Trophoblast cell (in vitro differentiated cells and primary cell): ENCODE measurements around the gene UBE2E1.

Experiments
- DNase-seq, 2 donors: peaks; one replicate each; pipeline ENCODE4 v3.0.0-alpha.2; 2016
- H2AFZ ChIP-seq: 2 replicates; pipeline ENCODE4 v1.6.1; 2013; ENCODE audit warnings: low read length, moderate library complexity, mild to moderate bottlenecking; ENCODE audit not compliant: insufficient read depth, poor library complexity
- H2AK5ac ChIP-seq: 2 replicates; pipeline ENCODE4 v1.6.1; 2013; ENCODE audit warnings: mild to moderate bottlenecking, low read length
- H2BK120ac ChIP-seq: 2 replicates; pipeline ENCODE4 v1.6.1; 2013; ENCODE audit warnings: low read length, mild to moderate bottlenecking, moderate library complexity; ENCODE audit not compliant: insufficient read depth, poor library complexity
- H2BK12ac ChIP-seq: 2 replicates; pipeline ENCODE4 v1.6.1; 2013; ENCODE audit warnings: mild to moderate bottlenecking, low read length, moderate library complexity
- H2BK5ac ChIP-seq: 2 replicates; pipeline ENCODE4 v1.6.1; 2013; ENCODE audit warnings: low read length, low read depth, moderate library complexity, mild to moderate bottlenecking; ENCODE audit not compliant: poor library complexity
- H3K14ac ChIP-seq: 2 replicates; pipeline ENCODE4 v1.6.1; 2013; ENCODE audit warnings: mild to moderate bottlenecking, low read length
- H3K18ac ChIP-seq: 2 replicates; pipeline ENCODE4 v1.6.1; 2013; ENCODE audit warnings: mild to moderate bottlenecking, low read length
- H3K23ac ChIP-seq: 2 replicates; pipeline ENCODE4 v1.6.1; 2013; ENCODE audit warnings: low read length
- H3K27ac ChIP-seq: 2 replicates; pipeline ENCODE4 v1.5.1; 2013; ENCODE audit warnings: low read depth, mild to moderate bottlenecking, inconsistent platforms, low read length, moderate library complexity
- H3K27me3 ChIP-seq: 2 replicates; pipeline ENCODE4 v1.6.1; 2013; ENCODE audit warnings: inconsistent platforms, mild to moderate bottlenecking, low read length, moderate library complexity; ENCODE audit not compliant: insufficient read depth
- H3K36me3 ChIP-seq, 2 experiments: 1 replicate in 1 of 2; 2 replicates in 1 of 2; pipeline ENCODE4 v1.6.1; 2013; ENCODE audit warnings: low read length in 2 of 2, mild to moderate bottlenecking in 2 of 2, moderate library complexity in 1 of 2; ENCODE audit not compliant: insufficient read depth in 2 of 2, control insufficient read depth in 1 of 2
- H3K4ac ChIP-seq: 2 replicates; pipeline ENCODE4 v1.6.1; 2013; ENCODE audit warnings: low read depth, mild to moderate bottlenecking, low read length, moderate library complexity
- H3K4me1 ChIP-seq, 2 experiments: 1 replicate in 1 of 2; 2 replicates in 1 of 2; pipeline ENCODE4 v1.6.1; 2013; ENCODE audit warnings: low read length in 2 of 2, mild to moderate bottlenecking in 2 of 2, moderate library complexity in 1 of 2; ENCODE audit not compliant: insufficient read depth in 2 of 2, control insufficient read depth in 1 of 2
- H3K4me2 ChIP-seq: 2 replicates; pipeline ENCODE4 v1.6.1; 2013; ENCODE audit warnings: inconsistent platforms, mild to moderate bottlenecking, low read length, moderate library complexity
- H3K4me3 ChIP-seq: 2 replicates; pipeline ENCODE4 v1.5.1; 2013; ENCODE audit warnings: mild to moderate bottlenecking, low read depth, low read length, inconsistent platforms
- H3K79me1 ChIP-seq: one replicate; pipeline ENCODE4 v1.6.1; 2013; ENCODE audit warnings: low read length
- H3K79me2 ChIP-seq: 2 replicates; pipeline ENCODE4 v1.6.1; 2013; ENCODE audit warnings: low read length, mild to moderate bottlenecking; ENCODE audit not compliant: control insufficient read depth, insufficient read depth, poor library complexity
- H3K9ac ChIP-seq: 2 replicates; pipeline ENCODE4 v1.6.1; 2013; ENCODE audit warnings: mild to moderate bottlenecking, low read length
- H3K9me3 ChIP-seq: 2 replicates; pipeline ENCODE4 v1.6.1; 2013; ENCODE audit warnings: low read depth, mild to moderate bottlenecking, control low read depth, inconsistent platforms, low read length; ENCODE audit not compliant: insufficient read depth
- H4K12ac ChIP-seq: 2 replicates; pipeline ENCODE4 v1.6.1; 2013; ENCODE audit warnings: low read depth, mild to moderate bottlenecking, low read length, moderate library complexity
- H4K8ac ChIP-seq: 2 replicates; pipeline ENCODE4 v1.6.1; 2013; ENCODE audit warnings: low read depth, mild to moderate bottlenecking, low read length, moderate library complexity
- H4K91ac ChIP-seq: one replicate; pipeline ENCODE4 v1.6.1; 2013; ENCODE audit warnings: low read depth, mild to moderate bottlenecking, low read length, moderate library complexity
- WGBS: extraction: QIAGEN DNeasy Blood & Tissue Kit; methylation state at CpG from one replicate; pipeline ENCODE4 v1.1.7; 2013; ENCODE audit warnings: missing lambda C conversion rate; ENCODE audit not compliant: insufficient read length, insufficient coverage; ENCODE audit errors: extremely low coverage; 5-methylcytosine and 5-hydroxymethylcytosine counted together

UBE2E1 gene

DNA sequence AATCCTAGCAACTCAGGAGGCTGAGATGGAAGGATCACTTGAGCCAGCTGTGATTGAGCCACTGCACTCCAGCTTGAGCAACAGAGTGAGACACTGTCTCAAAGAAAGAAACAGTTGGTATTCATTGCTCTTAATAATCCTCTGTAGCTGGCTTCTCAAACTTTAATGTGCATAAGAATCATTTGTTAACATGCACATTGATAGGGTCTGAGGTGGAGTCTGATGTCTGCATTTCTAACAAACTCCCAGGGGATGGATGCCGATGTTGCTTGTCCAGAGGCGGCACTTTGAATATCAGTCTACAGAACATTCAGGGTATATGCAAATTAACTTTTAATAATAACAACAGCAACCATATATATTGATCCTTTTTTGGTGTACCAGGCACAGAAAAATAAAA, 71.2 kb downstream of the UBE2E1 start:
- H4K91ac ChIP-seq, result no peak overlapping the region
- H4K8ac ChIP-seq, result no peak overlapping the region
- no peak overlapping the region for H3K9ac ChIP-seq
- no CpG with 5 or more reads among the region's 2 CpGs for WGBS
- H3K23ac ChIP-seq, result no peak overlapping the region
- no peak overlapping the region for H3K4me3 ChIP-seq
- no peaks in the 10 kb centered on the region for H3K79me2 ChIP-seq
- H3K27ac ChIP-seq, result no peak overlapping the region
- no peaks in the 10 kb centered on the region for H3K79me1 ChIP-seq
- H2BK5ac ChIP-seq, result no peak overlapping the region
- H2AFZ ChIP-seq, result no peak overlapping the region
- no peak overlapping the region for H2BK12ac ChIP-seq
- H3K27me3 ChIP-seq, result no peaks in the 10 kb centered on the region
- H2BK120ac ChIP-seq, result no peak overlapping the region
- no peak for DNase-seq
- no peak overlapping the region for H3K4me2 ChIP-seq
- H4K12ac ChIP-seq, result no peak overlapping the region
- peaks cover 2% of the 10 kb centered on the region for H3K9me3 ChIP-seq
- H2AK5ac ChIP-seq, result no peak overlapping the region
- no peak overlapping the region for H3K14ac ChIP-seq
- peaks cover 4 to 6% of the 10 kb centered on the region in 2 experiments for H3K36me3 ChIP-seq
- no peak overlapping the region for H3K4ac ChIP-seq
- H3K4me1 ChIP-seq, result peaks cover 0 to 6% of the 10 kb centered on the region in 2 experiments
- no peak overlapping the region for H3K18ac ChIP-seq

DNA sequence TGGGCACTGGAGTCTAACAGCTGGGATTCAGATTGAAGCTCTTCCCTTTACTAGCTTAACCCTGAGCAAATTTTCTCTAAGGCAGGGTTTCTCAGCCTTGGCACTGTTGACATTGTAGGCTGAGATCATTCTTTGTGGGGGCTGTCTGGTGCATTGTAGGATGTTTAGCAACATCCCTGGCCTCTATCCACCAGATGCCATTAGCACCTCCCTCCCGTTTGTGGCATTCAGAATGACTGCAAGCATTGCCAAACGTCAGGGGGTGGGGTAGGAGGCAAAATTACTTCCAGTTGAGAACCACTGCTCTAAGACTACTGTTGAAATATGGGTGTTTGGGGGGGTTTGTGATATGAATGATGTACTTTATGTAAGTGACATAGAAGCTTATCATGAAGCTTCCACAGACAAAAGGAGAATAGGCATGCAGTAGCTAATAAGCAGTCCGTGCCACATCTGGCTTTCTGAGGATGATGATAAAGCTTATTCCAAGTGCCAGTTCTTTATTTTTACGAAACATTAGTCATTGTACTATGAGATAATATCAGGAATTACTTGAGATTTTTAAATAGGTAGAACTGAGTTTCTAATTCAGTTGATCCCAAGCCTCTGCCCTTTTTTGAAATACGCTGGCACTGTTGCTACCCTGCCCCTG, 71.7 kb downstream of the UBE2E1 start:
- Histone ChIP-seq H3K4me2 (no peak overlapping the region), H4K8ac (no peak overlapping the region), H3K27ac (no peak overlapping the region), H2AK5ac (no peak overlapping the region), H3K9me3 (peaks cover 2% of the 10 kb centered on the region), H3K14ac (no peak overlapping the region), H2BK120ac (no peak overlapping the region), H3K79me2 (no peaks in the 10 kb centered on the region), H3K9ac (no peak overlapping the region), H4K91ac (no peak overlapping the region), H3K18ac (no peak overlapping the region), H3K27me3 (no peaks in the 10 kb centered on the region), H3K23ac (no peak overlapping the region), H3K4ac (no peak overlapping the region), H3K4me3 (no peak overlapping the region), H2AFZ (no peak overlapping the region), H3K36me3 (peaks cover 7 to 8% of the 10 kb centered on the region in 2 experiments), H3K79me1 (no peaks in the 10 kb centered on the region), H3K4me1 (peaks cover 0 to 6% of the 10 kb centered on the region in 2 experiments), H2BK12ac (no peak overlapping the region), H2BK5ac (no peak overlapping the region), H4K12ac (no peak overlapping the region)
- peak in 1 of 2 donors; percentile 26 for DNase-seq
- WGBS, result no CpG with 5 or more reads among the region's 5 CpGs

DNA sequence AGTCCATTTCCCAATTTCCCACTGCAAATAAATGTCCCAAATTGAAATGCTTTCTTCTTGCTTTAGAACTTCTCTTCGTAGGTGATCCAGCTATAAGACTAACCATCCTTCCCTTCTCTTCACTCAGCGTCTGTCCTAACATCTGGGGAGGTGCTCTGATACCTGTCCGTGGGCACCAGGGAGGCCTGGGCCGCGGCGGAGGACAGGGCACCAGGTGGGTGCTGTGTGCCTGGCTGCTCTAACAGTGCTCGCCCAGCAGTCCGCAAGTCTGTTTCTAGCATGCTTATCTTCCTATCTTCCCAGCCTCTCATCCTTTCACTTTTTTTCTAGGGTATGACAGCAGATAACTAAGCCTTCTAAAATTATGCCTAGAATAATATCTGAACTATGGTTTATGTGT, 73.7 kb downstream of the UBE2E1 start:
- WGBS, result no CpG with 5 or more reads among the region's 8 CpGs
- Histone ChIP-seq H3K23ac (no peak overlapping the region), H3K4me3 (no peak overlapping the region), H4K91ac (no peak overlapping the region), H3K4ac (no peak overlapping the region), H4K8ac (no peak overlapping the region), H3K9ac (peak overlapping the region; percentile 48), H3K79me1 (no peaks in the 10 kb centered on the region), H3K79me2 (no peaks in the 10 kb centered on the region), H3K36me3 (peaks cover 7 to 13% of the 10 kb centered on the region in 2 experiments), H3K4me2 (no peak overlapping the region), H2BK5ac (no peak overlapping the region), H2BK120ac (no peak overlapping the region), H3K27me3 (no peaks in the 10 kb centered on the region), H2AK5ac (no peak overlapping the region), H3K27ac (no peak overlapping the region), H3K18ac (no peak overlapping the region), H2AFZ (no peak overlapping the region), H2BK12ac (no peak overlapping the region), H3K4me1 (peaks cover 0 to 2% of the 10 kb centered on the region in 2 experiments), H3K14ac (no peak overlapping the region), H4K12ac (peak overlapping the region; percentile 80), H3K9me3 (peaks cover 2% of the 10 kb centered on the region)
- DNase-seq, result no peak

DNA sequence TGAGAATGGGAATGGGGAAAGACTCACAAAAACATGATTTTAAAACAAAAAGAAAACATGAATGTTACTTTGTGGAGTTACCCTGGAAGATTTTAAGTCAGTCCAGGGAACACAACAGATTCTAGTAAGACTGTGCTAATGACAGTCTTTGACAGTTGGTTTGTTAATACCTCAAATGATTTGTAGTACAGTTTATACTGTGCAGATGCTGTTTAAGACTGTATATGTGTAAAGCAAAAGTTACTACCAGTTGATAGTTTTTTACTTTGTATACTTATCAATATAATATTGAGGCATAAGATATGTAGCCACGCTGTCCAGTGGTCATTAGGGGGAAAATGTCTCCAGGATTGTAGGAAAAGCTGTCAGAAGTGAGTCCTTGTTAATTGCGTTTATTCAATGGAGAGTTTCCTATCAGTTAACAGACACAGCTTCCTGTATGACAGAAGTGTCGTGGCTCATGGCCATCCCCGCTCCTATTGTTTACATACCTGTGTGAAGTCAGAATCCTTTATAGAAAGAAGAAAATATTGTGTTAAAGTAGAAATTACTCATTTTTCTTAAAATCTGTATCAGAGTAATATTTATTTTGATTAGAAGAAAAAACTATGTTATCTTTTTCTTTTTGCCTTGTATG, 75.1 kb downstream of the UBE2E1 start:
- Histone ChIP-seq H2BK12ac (no peak overlapping the region), H2BK5ac (no peak overlapping the region), H4K12ac (no peak overlapping the region), H3K4me3 (no peak overlapping the region), H3K79me1 (no peaks in the 10 kb centered on the region), H3K27me3 (no peaks in the 10 kb centered on the region), H3K36me3 (peaks cover 7 to 13% of the 10 kb centered on the region in 2 experiments), H3K18ac (no peak overlapping the region), H4K8ac (no peak overlapping the region), H3K23ac (no peak overlapping the region), H4K91ac (no peak overlapping the region), H3K9ac (no peak overlapping the region), H2BK120ac (no peak overlapping the region), H3K4ac (no peak overlapping the region), H3K9me3 (peaks cover 2% of the 10 kb centered on the region), H3K79me2 (no peaks in the 10 kb centered on the region), H3K4me2 (no peak overlapping the region), H3K27ac (no peak overlapping the region), H2AFZ (no peak overlapping the region), H3K14ac (no peak overlapping the region), H2AK5ac (no peak overlapping the region), H3K4me1 (no peaks in the 10 kb centered on the region)
- WGBS, result no CpG with 5 or more reads among the region's 4 CpGs
- DNase-seq, result no peak
